Measurements from ENCODE around the gene CLC.

The CLC gene

GRCh38 chr19:39737891-39738290 lies at the start of gene CLC:
Gene CLC, minus strand, starts transcription at chr19:39738029. Its CDS starts 77 bp downstream, at chr19:39737952.
- ChIA-PET CTCF (interaction anchor here (0.6 to 1.1 kb wide), 2 partner anchors 187 to 491 kb away, joined by 3 read pairs; no protein-coding TSS in a partner anchor), POLR2A (no interaction called here)
- no peaks in the 10 kb centered on the region; the same call in 1 of the 2 replicates for H3K9me3 ChIP-seq (ENCODE audit: control insufficient read depth, insufficient read depth, low read depth, low read length)
- no peak within 1 kb of the TSS for H3K27ac ChIP-seq (ENCODE audit: extremely low read depth, low read depth, low read length)
- TF ChIP-seq KLF1 (tag by site-specific recombination; IDR thresholded peaks at IDR 0.05) (peak; percentile 32; the same call in 1 of the 2 replicates), TCF7L2 (IDR thresholded peaks at IDR 0.05; ENCODE audit: borderline replicate concordance, low read depth, low read length) (no peak), ELK4 (IDR thresholded peaks at IDR 0.05; ENCODE audit: borderline replicate concordance, low read depth, low read length) (no peak), ZNF211 (tag by site-specific recombination; IDR thresholded peaks at IDR 0.05; ENCODE audit: low read depth) (no peak), ZNF23 (tag by site-specific recombination; IDR thresholded peaks at IDR 0.05; ENCODE audit: borderline replicate concordance) (no peak), OVOL3 (tag by site-specific recombination; IDR thresholded peaks at IDR 0.05) (no peak)
- TF ChIP-seq, protein P1, sequence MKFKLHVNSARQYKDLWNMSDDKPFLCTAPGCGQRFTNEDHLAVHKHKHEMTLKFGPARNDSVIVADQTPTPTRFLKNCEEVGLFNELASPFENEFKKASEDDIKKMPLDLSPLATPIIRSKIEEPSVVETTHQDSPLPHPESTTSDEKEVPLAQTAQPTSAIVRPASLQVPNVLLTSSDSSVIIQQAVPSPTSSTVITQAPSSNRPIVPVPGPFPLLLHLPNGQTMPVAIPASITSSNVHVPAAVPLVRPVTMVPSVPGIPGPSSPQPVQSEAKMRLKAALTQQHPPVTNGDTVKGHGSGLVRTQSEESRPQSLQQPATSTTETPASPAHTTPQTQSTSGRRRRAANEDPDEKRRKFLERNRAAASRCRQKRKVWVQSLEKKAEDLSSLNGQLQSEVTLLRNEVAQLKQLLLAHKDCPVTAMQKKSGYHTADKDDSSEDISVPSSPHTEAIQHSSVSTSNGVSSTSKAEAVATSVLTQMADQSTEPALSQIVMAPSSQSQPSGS (tag by site-specific recombination; IDR thresholded peaks at IDR 0.05; ENCODE audit: low read depth), result no peak
- no peaks in the 10 kb centered on the region for H3K36me3 ChIP-seq (ENCODE audit: control insufficient read depth in 2 of 2, insufficient read depth in 1 of 2, low read length in 2 of 2)
- H3K4me3 ChIP-seq (ENCODE audit: low read depth, low read length), result no peak within 1 kb of the TSS
- no peaks in the 10 kb centered on the region for H3K4me1 ChIP-seq (ENCODE audit: control insufficient read depth, insufficient read depth, low read length)

GRCh38 chr19:39780894-39781293 lies 43.1 kb upstream of the CLC start:
- H3K9me3 ChIP-seq (ENCODE audit: control insufficient read depth, insufficient read depth, low read depth, low read length), result peaks cover 2% of the 10 kb centered on the region
- H3K27ac ChIP-seq (ENCODE audit: extremely low read depth, low read depth, low read length), result no peak overlapping the region
- H3K4me1 ChIP-seq (ENCODE audit: control insufficient read depth, insufficient read depth, low read length), result no peaks in the 10 kb centered on the region
- H3K4me3 ChIP-seq (ENCODE audit: low read depth, low read length), result no peak overlapping the region
- H3K36me3 ChIP-seq (ENCODE audit: control insufficient read depth in 2 of 2, insufficient read depth in 1 of 2, low read length in 2 of 2), result no peaks in the 10 kb centered on the region
- CTCF ChIA-PET, result interaction anchor here (0.6 to 6.0 kb wide), 4 partner anchors 11 to 385 kb away, joined by 3 to 79 read pairs (median 6); no protein-coding TSS in a partner anchor
- TF ChIP-seq ZNF274 (IDR thresholded peaks at IDR 0.05; ENCODE audit: low read length) (no peak), ZNF274 (tag by site-specific recombination; IDR thresholded peaks at IDR 0.05; ENCODE audit: borderline replicate concordance) (no peak), ZNF529 (tag by site-specific recombination; IDR thresholded peaks at IDR 0.05; ENCODE audit: insufficient replicate concordance) (no peak), ZNF548 (tag by site-specific recombination; IDR thresholded peaks at IDR 0.05) (peak; percentile 21; the same call in 1 of the 2 replicates), ZNF768 (tag by site-specific recombination; IDR thresholded peaks at IDR 0.05) (no peak), ZEB2 (tag by site-specific recombination; IDR thresholded peaks at IDR 0.05) (no peak), ZNF146 (tag by site-specific recombination; IDR thresholded peaks at IDR 0.05) (no peak), SP7 (tag by site-specific recombination; IDR thresholded peaks at IDR 0.05) (no peak), ZNF701 (tag by site-specific recombination; IDR thresholded peaks at IDR 0.05) (no peak), ZNF654 (tag by site-specific recombination; IDR thresholded peaks at IDR 0.05; ENCODE audit: low read depth) (no peak), PRDM1 (tag by site-specific recombination; IDR thresholded peaks at IDR 0.05) (peak; percentile 84), YY2 (tag by site-specific recombination; IDR thresholded peaks at IDR 0.05) (no peak), ZNF366 (tag by site-specific recombination; conservative IDR thresholded peaks at IDR 0.05) (peak; percentile 51), ZXDB (tag by site-specific recombination; IDR thresholded peaks at IDR 0.05) (no peak), ZNF223 (tag by site-specific recombination; IDR thresholded peaks at IDR 0.05) (no peak)
- TF ChIP-seq, protein P2, sequence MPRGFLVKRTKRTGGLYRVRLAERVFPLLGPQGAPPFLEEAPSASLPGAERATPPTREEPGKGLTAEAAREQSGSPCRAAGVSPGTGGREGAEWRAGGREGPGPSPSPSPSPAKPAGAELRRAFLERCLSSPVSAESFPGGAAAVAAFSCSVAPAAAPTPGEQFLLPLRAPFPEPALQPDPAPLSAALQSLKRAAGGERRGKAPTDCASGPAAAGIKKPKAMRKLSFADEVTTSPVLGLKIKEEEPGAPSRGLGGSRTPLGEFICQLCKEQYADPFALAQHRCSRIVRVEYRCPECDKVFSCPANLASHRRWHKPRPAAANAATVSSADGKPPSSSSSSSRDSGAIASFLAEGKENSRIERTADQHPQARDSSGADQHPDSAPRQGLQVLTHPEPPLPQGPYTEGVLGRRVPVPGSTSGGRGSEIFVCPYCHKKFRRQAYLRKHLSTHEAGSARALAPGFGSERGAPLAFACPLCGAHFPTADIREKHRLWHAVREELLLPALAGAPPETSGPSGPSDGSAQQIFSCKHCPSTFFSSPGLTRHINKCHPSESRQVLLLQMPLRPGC (tag by site-specific recombination; IDR thresholded peaks at IDR 0.05), result no peak
- TF ChIP-seq, protein P3, sequence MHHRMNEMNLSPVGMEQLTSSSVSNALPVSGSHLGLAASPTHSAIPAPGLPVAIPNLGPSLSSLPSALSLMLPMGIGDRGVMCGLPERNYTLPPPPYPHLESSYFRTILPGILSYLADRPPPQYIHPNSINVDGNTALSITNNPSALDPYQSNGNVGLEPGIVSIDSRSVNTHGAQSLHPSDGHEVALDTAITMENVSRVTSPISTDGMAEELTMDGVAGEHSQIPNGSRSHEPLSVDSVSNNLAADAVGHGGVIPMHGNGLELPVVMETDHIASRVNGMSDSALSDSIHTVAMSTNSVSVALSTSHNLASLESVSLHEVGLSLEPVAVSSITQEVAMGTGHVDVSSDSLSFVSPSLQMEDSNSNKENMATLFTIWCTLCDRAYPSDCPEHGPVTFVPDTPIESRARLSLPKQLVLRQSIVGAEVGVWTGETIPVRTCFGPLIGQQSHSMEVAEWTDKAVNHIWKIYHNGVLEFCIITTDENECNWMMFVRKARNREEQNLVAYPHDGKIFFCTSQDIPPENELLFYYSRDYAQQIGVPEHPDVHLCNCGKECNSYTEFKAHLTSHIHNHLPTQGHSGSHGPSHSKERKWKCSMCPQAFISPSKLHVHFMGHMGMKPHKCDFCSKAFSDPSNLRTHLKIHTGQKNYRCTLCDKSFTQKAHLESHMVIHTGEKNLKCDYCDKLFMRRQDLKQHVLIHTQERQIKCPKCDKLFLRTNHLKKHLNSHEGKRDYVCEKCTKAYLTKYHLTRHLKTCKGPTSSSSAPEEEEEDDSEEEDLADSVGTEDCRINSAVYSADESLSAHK (tag by site-specific recombination; IDR thresholded peaks at IDR 0.05), result no peak
- TF ChIP-seq, protein P4, sequence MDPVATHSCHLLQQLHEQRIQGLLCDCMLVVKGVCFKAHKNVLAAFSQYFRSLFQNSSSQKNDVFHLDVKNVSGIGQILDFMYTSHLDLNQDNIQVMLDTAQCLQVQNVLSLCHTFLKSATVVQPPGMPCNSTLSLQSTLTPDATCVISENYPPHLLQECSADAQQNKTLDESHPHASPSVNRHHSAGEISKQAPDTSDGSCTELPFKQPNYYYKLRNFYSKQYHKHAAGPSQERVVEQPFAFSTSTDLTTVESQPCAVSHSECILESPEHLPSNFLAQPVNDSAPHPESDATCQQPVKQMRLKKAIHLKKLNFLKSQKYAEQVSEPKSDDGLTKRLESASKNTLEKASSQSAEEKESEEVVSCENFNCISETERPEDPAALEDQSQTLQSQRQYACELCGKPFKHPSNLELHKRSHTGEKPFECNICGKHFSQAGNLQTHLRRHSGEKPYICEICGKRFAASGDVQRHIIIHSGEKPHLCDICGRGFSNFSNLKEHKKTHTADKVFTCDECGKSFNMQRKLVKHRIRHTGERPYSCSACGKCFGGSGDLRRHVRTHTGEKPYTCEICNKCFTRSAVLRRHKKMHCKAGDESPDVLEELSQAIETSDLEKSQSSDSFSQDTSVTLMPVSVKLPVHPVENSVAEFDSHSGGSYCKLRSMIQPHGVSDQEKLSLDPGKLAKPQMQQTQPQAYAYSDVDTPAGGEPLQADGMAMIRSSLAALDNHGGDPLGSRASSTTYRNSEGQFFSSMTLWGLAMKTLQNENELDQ (tag by site-specific recombination; IDR thresholded peaks at IDR 0.05; ENCODE audit: low read depth), result no peak
- POLR2A ChIA-PET, result no interaction called here

Measured in HEK293 (cell line).